ENCODE data around the gene SCCPDH. TPM values are rescaled to one million over a fixed set of nuclear protein-coding genes. Genes with fewer than 3 reads are reported as not detected.

Gene SCCPDH
- total RNA-seq, 1 donor from 2014 or later, result 35.3 TPM

DNA sequence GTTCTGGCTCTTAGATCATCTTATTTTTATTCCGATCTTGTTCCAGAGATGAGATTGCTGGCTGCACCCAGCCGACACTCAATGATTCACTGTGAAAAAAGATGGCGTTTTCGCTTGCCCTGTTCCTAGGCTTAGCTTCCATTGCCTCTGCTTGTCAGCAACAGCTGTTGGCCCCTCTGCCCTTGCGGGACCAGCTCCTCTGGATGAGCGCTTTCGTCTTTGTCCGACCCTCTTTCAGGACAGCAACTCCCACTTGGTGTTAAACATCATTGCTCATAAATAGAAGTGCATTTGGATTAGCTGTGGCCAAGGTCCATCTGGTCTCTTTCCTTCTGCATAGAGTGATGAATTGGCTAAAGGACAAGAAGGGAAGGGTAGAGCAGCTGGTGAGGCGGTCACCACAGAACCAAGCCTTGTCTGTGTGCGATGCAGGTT is 43.5 kb upstream of the SCCPDH start:
- intact Hi-C loops (cut with DNase I), result no loop called here
- DNase-seq (no peak), ATAC-seq (no peak)
- no peaks in the 10 kb centered on the region for H3K27me3 ChIP-seq (ENCODE audit: low read depth)
- no peaks in the 10 kb centered on the region for H3K4me1 ChIP-seq
- H3K4me3 ChIP-seq, result no peak overlapping the region
- no peak overlapping the region for H3K27ac ChIP-seq
- H3K9me3 ChIP-seq, result no peaks in the 10 kb centered on the region
- H3K36me3 ChIP-seq, result no peaks in the 10 kb centered on the region
- TF ChIP-seq, protein P1, sequence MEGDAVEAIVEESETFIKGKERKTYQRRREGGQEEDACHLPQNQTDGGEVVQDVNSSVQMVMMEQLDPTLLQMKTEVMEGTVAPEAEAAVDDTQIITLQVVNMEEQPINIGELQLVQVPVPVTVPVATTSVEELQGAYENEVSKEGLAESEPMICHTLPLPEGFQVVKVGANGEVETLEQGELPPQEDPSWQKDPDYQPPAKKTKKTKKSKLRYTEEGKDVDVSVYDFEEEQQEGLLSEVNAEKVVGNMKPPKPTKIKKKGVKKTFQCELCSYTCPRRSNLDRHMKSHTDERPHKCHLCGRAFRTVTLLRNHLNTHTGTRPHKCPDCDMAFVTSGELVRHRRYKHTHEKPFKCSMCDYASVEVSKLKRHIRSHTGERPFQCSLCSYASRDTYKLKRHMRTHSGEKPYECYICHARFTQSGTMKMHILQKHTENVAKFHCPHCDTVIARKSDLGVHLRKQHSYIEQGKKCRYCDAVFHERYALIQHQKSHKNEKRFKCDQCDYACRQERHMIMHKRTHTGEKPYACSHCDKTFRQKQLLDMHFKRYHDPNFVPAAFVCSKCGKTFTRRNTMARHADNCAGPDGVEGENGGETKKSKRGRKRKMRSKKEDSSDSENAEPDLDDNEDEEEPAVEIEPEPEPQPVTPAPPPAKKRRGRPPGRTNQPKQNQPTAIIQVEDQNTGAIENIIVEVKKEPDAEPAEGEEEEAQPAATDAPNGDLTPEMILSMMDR (IDR thresholded peaks at IDR 0.05), result no peak

DNA sequence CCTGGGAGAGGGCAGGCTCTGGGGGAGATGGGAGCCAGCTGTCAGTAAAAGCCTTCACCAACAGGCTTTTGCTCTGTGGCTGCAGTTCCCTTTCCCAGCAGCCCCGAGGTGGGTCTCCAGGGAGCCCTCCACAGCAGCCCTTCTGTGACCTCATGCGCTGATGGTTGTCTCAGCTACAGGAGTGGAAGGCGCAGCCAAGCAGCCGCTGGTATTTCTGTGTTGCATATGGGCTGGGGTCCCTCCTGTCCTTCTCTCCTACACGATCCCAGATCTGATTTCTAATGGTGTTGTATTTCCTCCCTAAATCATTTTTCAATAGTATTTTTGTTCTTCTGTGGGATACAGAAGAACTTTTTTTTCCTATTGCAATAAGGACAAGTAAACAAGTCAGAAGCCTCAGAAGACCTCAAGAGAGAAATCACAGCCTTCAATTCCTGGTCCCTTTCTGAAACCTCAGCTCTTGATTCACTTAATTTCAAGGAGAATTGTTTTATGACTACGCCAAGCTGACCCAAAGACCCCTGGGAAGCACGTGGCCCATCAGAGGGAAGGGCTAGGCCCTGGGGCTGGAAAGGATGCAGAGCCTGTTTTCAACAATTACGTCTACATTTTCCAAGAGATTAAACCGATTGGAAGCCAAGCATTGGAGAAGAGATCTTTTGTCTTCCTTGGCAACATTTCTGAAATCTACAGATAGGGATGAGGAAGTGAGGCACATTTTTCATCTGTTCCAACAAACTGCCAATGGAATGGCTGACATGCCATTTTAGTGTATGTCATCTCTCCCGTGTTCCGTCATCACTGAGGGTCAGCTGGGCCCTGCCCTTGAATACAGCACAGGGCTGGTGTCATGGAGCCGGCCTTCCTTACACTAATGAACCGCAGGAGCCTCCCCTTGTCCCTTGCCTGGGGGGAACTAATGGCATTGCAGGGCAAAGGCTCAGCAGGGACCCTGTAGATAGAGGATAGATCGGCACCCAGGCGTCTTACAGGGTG is 42.0 kb upstream of the SCCPDH start:
- Histone ChIP-seq H3K9me3 (no peaks in the 10 kb centered on the region), H3K36me3 (no peaks in the 10 kb centered on the region), H3K27me3 (ENCODE audit: low read depth) (no peaks in the 10 kb centered on the region), H3K4me1 (no peaks in the 10 kb centered on the region), H3K27ac (no peak overlapping the region), H3K4me3 (no peak overlapping the region)
- TF ChIP-seq, protein P1 (IDR thresholded peaks at IDR 0.05), result no peak
- ATAC-seq (no peak), DNase-seq (no peak)
- intact Hi-C loops (cut with DNase I), result no loop called here

DNA sequence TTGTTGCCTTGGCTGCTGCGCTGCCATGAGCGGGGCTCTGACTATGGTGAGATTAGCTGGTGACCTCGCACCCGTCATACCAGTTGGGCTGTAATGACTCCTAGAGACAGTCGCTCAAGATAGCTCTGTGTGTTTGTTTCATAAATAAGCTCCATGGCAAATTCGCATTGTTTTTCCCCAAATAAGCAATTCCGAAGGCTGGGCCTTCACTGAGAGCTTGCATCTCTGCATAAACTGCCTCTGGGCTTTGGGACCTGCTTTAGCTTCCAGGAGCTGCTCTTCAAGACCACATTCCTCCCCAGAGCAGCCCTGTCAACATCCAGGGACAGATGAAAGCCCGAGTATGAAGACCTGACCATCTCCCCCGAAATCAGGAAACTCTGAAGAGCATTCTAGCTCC is 40.7 kb upstream of the SCCPDH start:
- no peaks in the 10 kb centered on the region for H3K9me3 ChIP-seq
- TF ChIP-seq, protein P1 (IDR thresholded peaks at IDR 0.05), result no peak
- no peak for ATAC-seq
- no peak overlapping the region for H3K4me3 ChIP-seq
- DNase-seq, result no peak
- H3K27ac ChIP-seq, result no peak overlapping the region
- intact Hi-C loops (cut with DNase I), result no loop called here
- H3K36me3 ChIP-seq, result no peaks in the 10 kb centered on the region
- H3K4me1 ChIP-seq, result no peaks in the 10 kb centered on the region
- H3K27me3 ChIP-seq (ENCODE audit: low read depth), result no peaks in the 10 kb centered on the region

DNA sequence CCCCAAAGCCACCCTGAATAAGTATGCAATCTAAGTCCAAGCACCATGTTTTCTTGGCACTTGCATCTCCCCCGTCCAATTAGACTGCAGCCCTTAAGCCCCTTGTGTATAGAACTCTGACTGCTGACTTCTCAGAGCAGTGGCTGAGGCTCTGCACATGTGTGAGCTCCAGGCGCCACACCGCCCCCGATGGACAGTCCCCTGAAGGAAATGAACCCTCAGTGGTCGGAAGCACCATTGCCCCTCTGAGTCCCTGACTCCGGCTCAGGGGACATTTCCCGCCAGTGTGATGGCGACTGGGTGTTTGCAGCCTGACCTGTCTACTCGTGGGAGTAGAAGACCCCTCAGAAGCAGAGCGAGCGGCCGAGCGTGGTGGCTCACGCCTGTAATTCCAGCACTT is 37.2 kb upstream of the SCCPDH start:
- intact Hi-C loops (cut with DNase I), result no loop called here
- Histone ChIP-seq H3K4me3 (no peak overlapping the region), H3K27me3 (ENCODE audit: low read depth) (no peaks in the 10 kb centered on the region), H3K27ac (no peak overlapping the region), H3K9me3 (no peaks in the 10 kb centered on the region), H3K36me3 (no peaks in the 10 kb centered on the region), H3K4me1 (peaks cover 10% of the 10 kb centered on the region)
- DNase-seq, result no peak
- TF ChIP-seq, protein P1 (IDR thresholded peaks at IDR 0.05), result no peak
- ATAC-seq, result no peak

DNA sequence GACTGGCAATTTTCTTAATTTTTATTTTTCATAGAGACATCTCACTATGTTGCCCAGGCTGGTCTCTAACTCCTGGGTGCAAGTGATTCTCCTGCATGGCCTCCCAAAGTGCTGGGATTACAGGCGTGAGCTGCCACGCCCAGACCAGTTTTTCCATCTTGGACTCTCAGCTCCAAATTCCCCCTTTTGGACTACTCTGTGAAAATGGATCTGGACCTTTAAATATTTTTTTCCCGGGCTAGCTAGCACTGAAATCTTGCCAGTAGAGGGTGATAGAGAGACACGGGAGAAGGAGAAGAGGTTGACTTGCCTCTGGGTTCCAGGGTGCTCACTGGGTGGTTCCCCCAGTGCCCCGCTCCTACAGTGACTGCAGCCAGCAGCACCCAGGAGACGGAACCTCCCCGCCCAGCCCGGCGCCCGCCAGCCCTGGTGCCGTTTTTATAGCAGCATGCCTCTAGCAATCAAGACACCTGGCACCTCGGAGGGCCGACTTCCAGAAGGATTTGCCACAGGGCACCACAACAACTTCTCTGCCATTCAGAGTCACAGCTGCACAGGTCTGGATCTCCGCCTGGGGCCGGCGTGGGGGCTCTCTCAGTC is 34.7 kb upstream of the SCCPDH start:
- Histone ChIP-seq H3K36me3 (no peaks in the 10 kb centered on the region), H3K9me3 (peaks cover 7% of the 10 kb centered on the region), H3K27me3 (ENCODE audit: low read depth) (no peaks in the 10 kb centered on the region), H3K27ac (no peak overlapping the region), H3K4me1 (peaks cover 10% of the 10 kb centered on the region), H3K4me3 (peak overlapping the region; percentile 40)
- ATAC-seq (peak; percentile 94 to 95), DNase-seq (peak; percentile 72)
- TF ChIP-seq, protein P1 (IDR thresholded peaks at IDR 0.05), result peak; percentile 80
- intact Hi-C loops (cut with DNase I), result no loop called here
